Measurements from ENCODE around the gene STAG2. TPM values are rescaled to one million over a fixed set of nuclear protein-coding genes. Genes with fewer than 3 reads are reported as not detected.

Gene STAG2
- total RNA-seq, 1 donor from 2014 or later: 54.0 TPM

DNA sequence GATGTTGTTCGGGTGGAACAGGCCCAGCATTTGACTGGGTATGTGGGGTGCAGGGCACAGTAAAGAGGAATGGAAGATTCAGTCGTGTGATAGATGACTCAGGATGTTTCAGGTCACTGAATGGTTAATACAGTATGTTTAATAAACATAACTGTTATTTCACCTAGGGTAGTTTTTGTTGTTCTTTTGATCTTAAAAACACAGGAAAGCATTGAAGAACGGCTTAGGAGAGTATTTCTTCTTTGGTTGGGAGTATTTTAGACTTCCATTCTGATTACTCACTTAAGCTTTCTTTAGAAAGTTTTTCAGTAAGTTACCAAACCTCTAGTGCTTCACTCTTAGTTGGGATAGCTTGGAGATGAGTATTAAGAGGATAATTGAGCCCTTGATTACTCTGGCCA is 62.3 kb downstream of the STAG2 start:
- Histone ChIP-seq H3K9me3 (no peaks in the 10 kb centered on the region), H3K27ac (no peak overlapping the region), H3K36me3 (no peaks in the 10 kb centered on the region), H3K4me1 (peaks cover 6% of the 10 kb centered on the region), H3K4me3 (no peak overlapping the region), H3K27me3 (no peaks in the 10 kb centered on the region)
- DNase-seq (ENCODE audit: extremely low spot score in 2 of 2): no peak
- intact Hi-C loops (cut with DNase I): no loop called here
- TF ChIP-seq POLR2AphosphoS5 (IDR thresholded peaks at IDR 0.05; ENCODE audit: insufficient read depth in 1 of 2, low read depth in 1 of 2) (no peak), POLR2A (IDR thresholded peaks at IDR 0.05) (no peak)
- TF ChIP-seq, protein P1, sequence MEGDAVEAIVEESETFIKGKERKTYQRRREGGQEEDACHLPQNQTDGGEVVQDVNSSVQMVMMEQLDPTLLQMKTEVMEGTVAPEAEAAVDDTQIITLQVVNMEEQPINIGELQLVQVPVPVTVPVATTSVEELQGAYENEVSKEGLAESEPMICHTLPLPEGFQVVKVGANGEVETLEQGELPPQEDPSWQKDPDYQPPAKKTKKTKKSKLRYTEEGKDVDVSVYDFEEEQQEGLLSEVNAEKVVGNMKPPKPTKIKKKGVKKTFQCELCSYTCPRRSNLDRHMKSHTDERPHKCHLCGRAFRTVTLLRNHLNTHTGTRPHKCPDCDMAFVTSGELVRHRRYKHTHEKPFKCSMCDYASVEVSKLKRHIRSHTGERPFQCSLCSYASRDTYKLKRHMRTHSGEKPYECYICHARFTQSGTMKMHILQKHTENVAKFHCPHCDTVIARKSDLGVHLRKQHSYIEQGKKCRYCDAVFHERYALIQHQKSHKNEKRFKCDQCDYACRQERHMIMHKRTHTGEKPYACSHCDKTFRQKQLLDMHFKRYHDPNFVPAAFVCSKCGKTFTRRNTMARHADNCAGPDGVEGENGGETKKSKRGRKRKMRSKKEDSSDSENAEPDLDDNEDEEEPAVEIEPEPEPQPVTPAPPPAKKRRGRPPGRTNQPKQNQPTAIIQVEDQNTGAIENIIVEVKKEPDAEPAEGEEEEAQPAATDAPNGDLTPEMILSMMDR (IDR thresholded peaks at IDR 0.05): no peak

GRCh38 chrX:124026529-124026928 is 65.0 kb downstream of the STAG2 start:
- DNase-seq (ENCODE audit: extremely low spot score in 2 of 2): no peak
- Histone ChIP-seq H3K27me3 (no peaks in the 10 kb centered on the region), H3K4me3 (no peak overlapping the region), H3K4me1 (peaks cover 6% of the 10 kb centered on the region), H3K9me3 (no peaks in the 10 kb centered on the region), H3K27ac (no peak overlapping the region), H3K36me3 (peaks cover 0 to 4% of the 10 kb centered on the region in 2 donors)
- no peak for TF ChIP-seq POLR2A (IDR thresholded peaks at IDR 0.05)
- TF ChIP-seq, protein P1 (IDR thresholded peaks at IDR 0.05): no peak
- no peak for TF ChIP-seq POLR2AphosphoS5 (IDR thresholded peaks at IDR 0.05; ENCODE audit: insufficient read depth in 1 of 2, low read depth in 1 of 2)
- intact Hi-C loops (cut with DNase I): no loop called here

- no peak overlapping the region for H3K27ac ChIP-seq
- TF ChIP-seq, protein P1 (IDR thresholded peaks at IDR 0.05): no peak
- TF ChIP-seq POLR2AphosphoS5 (IDR thresholded peaks at IDR 0.05; ENCODE audit: insufficient read depth in 1 of 2, low read depth in 1 of 2) (no peak), POLR2A (IDR thresholded peaks at IDR 0.05) (no peak)
- no peaks in the 10 kb centered on the region for H3K4me1 ChIP-seq
- intact Hi-C loops (cut with DNase I): no loop called here
- peaks cover 0 to 7% of the 10 kb centered on the region in 2 donors for H3K36me3 ChIP-seq
- H3K27me3 ChIP-seq: no peaks in the 10 kb centered on the region
- no peak overlapping the region for H3K4me3 ChIP-seq
- no peaks in the 10 kb centered on the region for H3K9me3 ChIP-seq
- no peak for DNase-seq (ENCODE audit: extremely low spot score in 2 of 2)
Measured at GRCh38 chrX:124028182-124028581, 66.7 kb downstream of the STAG2 start.

GRCh38 chrX:124030520-124030919 is 69.0 kb downstream of the STAG2 start:
- no peak for DNase-seq (ENCODE audit: extremely low spot score in 2 of 2)
- intact Hi-C loops (cut with DNase I): no loop called here
- H3K4me1 ChIP-seq: no peaks in the 10 kb centered on the region
- peaks cover 0 to 7% of the 10 kb centered on the region in 2 donors for H3K36me3 ChIP-seq
- no peak for TF ChIP-seq POLR2AphosphoS5 (IDR thresholded peaks at IDR 0.05; ENCODE audit: insufficient read depth in 1 of 2, low read depth in 1 of 2)
- TF ChIP-seq, protein P1 (IDR thresholded peaks at IDR 0.05): no peak
- no peak overlapping the region for H3K4me3 ChIP-seq
- H3K27ac ChIP-seq: no peak overlapping the region
- H3K9me3 ChIP-seq: no peaks in the 10 kb centered on the region
- no peaks in the 10 kb centered on the region for H3K27me3 ChIP-seq

GRCh38 chrX:124033821-124034220 is 72.3 kb downstream of the STAG2 start:
- Histone ChIP-seq H3K4me3 (no peak overlapping the region), H3K27me3 (no peaks in the 10 kb centered on the region), H3K9me3 (no peaks in the 10 kb centered on the region), H3K4me1 (no peaks in the 10 kb centered on the region), H3K36me3 (peaks cover 0 to 14% of the 10 kb centered on the region in 2 donors), H3K27ac (no peak overlapping the region)
- TF ChIP-seq POLR2AphosphoS5 (IDR thresholded peaks at IDR 0.05; ENCODE audit: insufficient read depth in 1 of 2, low read depth in 1 of 2) (no peak), POLR2A (IDR thresholded peaks at IDR 0.05) (no peak)
- TF ChIP-seq, protein P1 (IDR thresholded peaks at IDR 0.05): no peak
- DNase-seq (ENCODE audit: extremely low spot score in 2 of 2): no peak
- intact Hi-C loops (cut with DNase I): no loop called here
